SU-DHL-6 (cell line): Measurements from ENCODE around the gene PCAT6.

Experiments used
- H2AFZ ChIP-seq: fragments of 200-600 bp; sonication (generic); 2 replicates; pipeline ENCODE4 v1.6.1; 2014; ENCODE audit warnings: low read depth, mild to moderate bottlenecking, moderate library complexity, mixed read lengths, antibody characterized with exemption, low read length; ENCODE audit not compliant: severe bottlenecking
- H3F3A ChIP-seq: fragments of 200-600 bp; shearing (Covaris generic); 2 replicates; pipeline ENCODE4 v1.6.0; 2016; ENCODE audit warnings: antibody characterized with exemption, mild to moderate bottlenecking; ENCODE audit not compliant: insufficient read depth
- H3K27ac ChIP-seq: fragments of 200-600 bp; sonication (generic); 2 replicates; pipeline ENCODE4 v1.5.1; 2016; ENCODE audit warnings: low read depth, mild to moderate bottlenecking, low read length, moderate library complexity, mixed read lengths
- H3K27me3 ChIP-seq: fragments of 200-600 bp; sonication (generic), shearing (Covaris generic); 2 replicates; pipeline ENCODE4 v1.6.0; 2014; ENCODE audit warnings: mild to moderate bottlenecking, low read length
- H3K36me3 ChIP-seq: fragments of 200-600 bp; sonication (generic); 2 replicates; pipeline ENCODE4 v1.6.1; 2014; ENCODE audit warnings: mild to moderate bottlenecking, low read length, mixed read lengths
- H3K4me2 ChIP-seq: fragments of 300-600, 200-600 bp; shearing (Covaris generic), sonication (generic); 2 replicates; pipeline ENCODE4 v1.6.0; 2014; ENCODE audit warnings: low read length, low read depth, mild to moderate bottlenecking; ENCODE audit not compliant: poor library complexity, severe bottlenecking
- H3K4me3 ChIP-seq: fragments of 200-600 bp; sonication (generic); 2 replicates; pipeline ENCODE4 v1.5.1; 2014; ENCODE audit warnings: antibody characterized with exemption, low read length, mild to moderate bottlenecking, mixed read lengths; ENCODE audit not compliant: insufficient read depth, poor library complexity, severe bottlenecking
- H3K79me2 ChIP-seq: fragments of 200-600 bp; sonication (generic); 2 replicates; pipeline ENCODE4 v1.6.1; 2014; ENCODE audit warnings: mild to moderate bottlenecking, low read length, moderate library complexity; ENCODE audit not compliant: insufficient read depth
- H3K9ac ChIP-seq: fragments of 200-600 bp; sonication (generic); 2 replicates; pipeline ENCODE4 v1.7.0; 2014; ENCODE audit warnings: mild to moderate bottlenecking, low read length
- H3K9me2 ChIP-seq: fragments of 200-600 bp; sonication (generic); replicated peaks from 2 replicates; pipeline ENCODE4 v1.6.1; 2014; ENCODE audit warnings: low read length; ENCODE audit not compliant: insufficient read depth
- H3K9me3 ChIP-seq: fragments of 200-600 bp; sonication (generic); 2 replicates; pipeline ENCODE4 v1.6.1; 2014; ENCODE audit warnings: low read length, mixed read lengths; ENCODE audit not compliant: insufficient read depth
- H4K20me1 ChIP-seq: fragments of 200-600 bp; sonication (generic); 2 replicates; pipeline ENCODE4 v1.6.1; 2014; ENCODE audit warnings: low read depth, mild to moderate bottlenecking, antibody characterized with exemption, low read length, moderate library complexity, mixed read lengths
- CTCF ChIP-seq: fragments of 200-600 bp; sonication (generic); IDR thresholded peaks from one replicate; pipeline ENCODE4 v1.5.1; 2017; ENCODE audit warnings: antibody characterized with exemption, mild to moderate bottlenecking, low read length, moderate library complexity; ENCODE audit not compliant: insufficient read depth, poor library complexity, severe bottlenecking
- EZH2phosphoT487 ChIP-seq: fragments of 200-600 bp; sonication (generic), shearing (Covaris generic); conservative IDR thresholded peaks from 2 replicates; pipeline ENCODE4 v1.6.1; 2018; ENCODE audit warnings: mild to moderate bottlenecking, antibody characterized with exemption, low read length, moderate library complexity, mixed read lengths

Gene PCAT6

GRCh38 chr1:202850593-202851362 is 40.0 kb downstream of the PCAT6 start:
- Histone ChIP-seq H3K4me2 (no peak overlapping the region), H3K4me3 (no peak overlapping the region), H3K9ac (no peak overlapping the region), H3F3A (no peaks in the 10 kb centered on the region), H3K79me2 (no peaks in the 10 kb centered on the region), H3K9me3 (no peaks in the 10 kb centered on the region), H3K27ac (no peak overlapping the region), H3K36me3 (no peaks in the 10 kb centered on the region), H2AFZ (no peak overlapping the region), H4K20me1 (no peaks in the 10 kb centered on the region), H3K27me3 (peaks cover 3% of the 10 kb centered on the region; the same call in 1 of the 2 replicates), H3K9me2 (no peaks in the 10 kb centered on the region)
- TF ChIP-seq CTCF (no peak), EZH2phosphoT487 (no peak)

- H3K36me3 ChIP-seq: no peaks in the 10 kb centered on the region
- H3K9ac ChIP-seq: no peak overlapping the region
- no peaks in the 10 kb centered on the region for H4K20me1 ChIP-seq
- TF ChIP-seq EZH2phosphoT487: no peak
- peak; percentile 39 for TF ChIP-seq CTCF
- H3K9me3 ChIP-seq: no peaks in the 10 kb centered on the region
- H3K79me2 ChIP-seq: no peaks in the 10 kb centered on the region
- H3K27me3 ChIP-seq: no peaks in the 10 kb centered on the region
- no peak overlapping the region for H3K4me2 ChIP-seq
- H3K9me2 ChIP-seq: no peaks in the 10 kb centered on the region
- H2AFZ ChIP-seq: peak overlapping the region; percentile 48
- H3K27ac ChIP-seq: no peak overlapping the region
- H3K4me3 ChIP-seq: no peak overlapping the region
- H3F3A ChIP-seq: no peaks in the 10 kb centered on the region
These were observed 41.6 kb downstream of the PCAT6 start for GRCh38 chr1:202852163-202852904.

- no peaks in the 10 kb centered on the region for H3K9me2 ChIP-seq
- H3F3A ChIP-seq: no peaks in the 10 kb centered on the region
- no peak overlapping the region for H3K27ac ChIP-seq
- H3K4me3 ChIP-seq: no peak overlapping the region
- no peaks in the 10 kb centered on the region for H3K27me3 ChIP-seq
- no peaks in the 10 kb centered on the region for H3K79me2 ChIP-seq
- H4K20me1 ChIP-seq: no peaks in the 10 kb centered on the region
- no peaks in the 10 kb centered on the region for H3K9me3 ChIP-seq
- no peak overlapping the region for H3K9ac ChIP-seq
- no peak for TF ChIP-seq EZH2phosphoT487
- TF ChIP-seq CTCF: no peak
- H2AFZ ChIP-seq: no peak overlapping the region
- no peak overlapping the region for H3K4me2 ChIP-seq
- no peaks in the 10 kb centered on the region for H3K36me3 ChIP-seq
These were observed 44.0 kb downstream of the PCAT6 start for GRCh38 chr1:202854787-202855186.
